Fibroblast of skin of back (primary cell): ENCODE results near the gene SPTA1.

ENCODE experiments used
- DNase-seq: peaks from one replicate; pipeline ENCODE4 v3.0.0-alpha.2; 2013

SPTA1 gene

GRCh38 chr1:158681606-158682005 is 4.9 kb downstream of the SPTA1 start:
- no peak for DNase-seq

- DNase-seq = no peak
These were observed 7.2 kb downstream of the SPTA1 start for GRCh38 chr1:158679289-158679688.

DNA sequence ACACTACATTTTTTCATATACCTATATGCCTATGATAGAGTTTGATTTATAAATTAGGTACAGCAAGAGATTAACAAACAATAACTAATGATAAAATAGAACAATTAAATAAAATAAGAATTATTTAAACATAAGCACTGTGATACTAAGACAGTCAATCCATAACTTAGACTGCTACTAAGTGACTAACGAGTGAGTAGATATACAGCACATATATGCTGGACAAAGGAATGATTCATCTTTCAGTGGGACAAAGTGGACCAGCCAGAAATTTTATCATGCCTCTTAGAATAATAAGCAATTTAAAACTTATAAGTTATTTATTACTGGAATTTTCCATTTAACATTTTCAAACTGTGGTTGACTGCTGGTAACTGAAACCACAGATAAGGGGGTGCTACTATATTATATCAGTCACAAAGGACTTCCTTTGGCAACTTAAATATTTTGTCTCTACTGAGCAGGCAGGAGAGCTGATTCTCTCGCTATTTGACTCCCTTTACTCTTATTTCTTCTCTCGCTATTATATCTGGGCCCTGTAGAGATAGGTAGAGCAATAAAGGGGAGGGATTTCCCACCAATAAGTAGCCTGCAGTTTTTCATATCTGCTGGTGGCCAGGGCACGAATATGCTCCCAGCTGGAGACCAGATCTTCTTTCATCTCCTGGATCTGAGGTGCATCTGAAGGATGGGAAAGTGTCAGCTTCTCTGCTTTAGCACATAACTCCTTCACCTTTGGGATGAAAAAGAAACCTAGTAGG is 10.8 kb downstream of the SPTA1 start:
- DNase-seq = no peak

DNA sequence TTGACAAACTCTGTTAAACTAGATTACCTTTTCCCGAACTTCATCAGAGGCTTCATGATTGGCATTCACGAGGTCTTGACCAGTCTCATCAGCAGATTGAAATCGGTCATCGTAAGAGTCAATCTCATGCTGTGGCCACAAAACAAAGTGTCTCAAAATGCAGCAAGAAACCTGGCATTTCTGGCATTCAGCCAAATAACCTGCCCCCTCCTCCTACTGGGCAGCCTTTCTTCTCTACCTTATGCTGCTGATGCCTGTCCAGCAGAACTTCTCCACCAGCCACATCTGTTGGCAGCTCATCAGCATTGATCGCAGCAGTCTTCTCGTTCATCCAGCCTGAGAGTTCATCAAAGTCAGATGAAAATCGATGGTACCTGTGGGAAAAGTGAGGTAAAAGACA is 12.2 kb downstream of the SPTA1 start:
- DNase-seq = no peak

- DNase-seq = no peak
These were observed 20.5 kb downstream of the SPTA1 start for GRCh38 chr1:158666037-158666436.

GRCh38 chr1:158654571-158654970 is 31.9 kb downstream of the SPTA1 start:
- no peak for DNase-seq

DNA sequence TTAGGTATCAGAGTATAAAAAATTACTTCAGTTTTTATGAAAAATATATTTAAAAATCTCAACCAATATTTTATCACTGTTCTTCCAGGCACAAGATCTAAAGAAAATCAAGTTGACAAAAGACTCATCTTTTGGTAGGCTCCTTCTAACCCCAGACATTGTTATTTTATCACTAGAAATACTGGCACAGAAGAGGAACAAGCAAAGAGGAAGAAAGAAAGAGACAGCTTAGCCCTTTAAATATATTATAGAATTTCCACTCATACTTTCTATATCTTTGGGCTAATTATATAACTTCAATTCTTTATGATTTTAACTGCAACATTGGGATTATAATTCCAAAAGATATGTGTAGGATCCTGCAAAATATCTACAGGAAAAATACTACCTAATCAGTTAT is 32.4 kb downstream of the SPTA1 start:
- DNase-seq = no peak

GRCh38 chr1:158652721-158653334 is 33.7 kb downstream of the SPTA1 start:
- no peak for DNase-seq

DNA sequence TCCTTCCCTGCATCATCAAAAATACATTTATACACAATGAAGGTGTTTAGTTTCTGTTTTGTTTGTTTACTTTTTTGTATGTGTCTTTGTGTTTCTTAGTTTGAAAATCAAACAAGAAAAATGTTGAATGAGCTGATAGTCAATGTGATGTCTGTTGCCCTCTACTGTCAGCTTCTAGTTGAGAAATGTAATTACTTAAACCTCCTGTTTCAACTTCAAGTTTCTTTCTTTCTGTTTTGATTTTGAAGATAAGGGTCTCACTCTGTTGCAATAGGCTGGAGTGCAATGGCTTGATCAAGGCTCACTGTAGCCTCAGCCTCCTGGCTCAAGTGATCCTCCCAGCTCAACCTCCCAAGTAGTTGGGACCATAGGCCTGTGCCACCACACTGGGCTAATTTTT is 37.5 kb downstream of the SPTA1 start:
- DNase-seq = no peak

DNA sequence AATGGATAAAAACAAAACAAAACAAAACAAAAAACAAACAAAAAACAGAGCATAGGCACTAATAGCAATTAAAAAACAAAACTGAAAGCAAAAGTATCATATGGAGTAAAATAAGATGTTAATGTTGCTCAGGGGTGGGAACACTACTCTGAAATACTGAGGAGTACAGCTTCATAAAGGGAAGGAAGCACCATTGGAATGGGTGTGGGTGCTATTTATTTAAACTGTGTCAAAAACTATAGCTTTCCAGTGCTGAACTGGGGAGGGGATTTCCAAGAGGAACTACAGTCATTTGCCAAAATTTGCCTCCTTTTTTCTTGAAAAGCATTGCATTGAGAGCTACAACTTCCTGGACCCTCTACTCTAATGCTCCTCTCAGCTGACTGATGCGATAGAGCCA is 40.0 kb downstream of the SPTA1 start:
- no peak for DNase-seq

DNA sequence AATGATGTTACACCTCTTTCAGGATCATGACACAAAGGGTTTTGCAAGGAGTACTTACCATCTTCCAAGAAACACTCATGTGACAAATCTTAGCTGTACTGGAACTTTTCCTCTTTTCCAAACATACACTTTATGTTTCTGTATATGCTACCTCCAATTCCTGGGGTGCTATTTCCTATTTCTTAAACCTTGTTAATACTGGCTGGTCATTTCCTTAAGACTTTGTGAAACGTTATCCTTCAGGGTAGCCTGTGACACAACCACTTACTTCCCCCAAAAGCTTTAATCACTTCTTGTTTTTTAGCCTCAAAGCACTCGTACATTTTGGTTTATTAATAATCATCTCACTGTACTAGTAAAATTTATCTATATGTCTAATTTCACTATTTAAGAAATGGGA is 42.1 kb downstream of the SPTA1 start:
- no peak for DNase-seq

DNA sequence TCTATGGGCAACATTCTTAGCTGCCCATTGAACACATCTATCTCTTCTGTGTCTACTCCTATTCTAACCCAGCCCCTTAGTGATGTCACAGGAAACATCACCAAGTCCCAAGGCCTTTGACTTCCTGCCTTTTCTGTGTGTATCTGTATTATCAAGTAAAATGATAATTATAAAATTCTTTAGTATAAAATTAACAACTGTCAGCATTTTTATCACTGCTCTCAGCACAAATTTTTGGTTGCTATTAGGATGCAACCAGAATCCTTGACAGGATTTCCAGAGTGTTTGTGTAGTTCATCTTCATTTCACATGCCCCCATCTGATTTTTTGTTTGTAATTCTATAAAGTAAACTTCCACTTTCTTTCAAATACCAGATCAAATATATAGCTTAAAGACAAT is 47.6 kb downstream of the SPTA1 start:
- no peak for DNase-seq

DNA sequence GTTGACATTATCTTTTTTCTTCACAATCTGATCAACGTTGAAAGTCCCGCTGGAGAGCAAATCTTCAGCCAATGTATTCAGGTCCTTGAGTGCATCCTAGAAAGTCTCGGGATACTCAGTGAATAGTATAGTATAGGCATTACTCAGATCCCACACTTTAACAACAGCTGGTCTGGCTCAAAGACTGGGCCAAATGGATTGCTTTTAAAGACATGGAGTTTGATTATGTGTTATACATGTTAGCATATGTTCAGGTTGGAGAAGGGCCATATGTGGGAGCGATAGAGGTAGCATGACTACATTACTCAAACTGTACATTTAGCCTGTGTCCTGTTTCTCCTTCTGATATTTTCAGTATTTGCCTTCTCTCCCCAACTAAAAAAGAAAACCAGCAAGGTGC is 48.4 kb downstream of the SPTA1 start:
- DNase-seq = no peak

DNA sequence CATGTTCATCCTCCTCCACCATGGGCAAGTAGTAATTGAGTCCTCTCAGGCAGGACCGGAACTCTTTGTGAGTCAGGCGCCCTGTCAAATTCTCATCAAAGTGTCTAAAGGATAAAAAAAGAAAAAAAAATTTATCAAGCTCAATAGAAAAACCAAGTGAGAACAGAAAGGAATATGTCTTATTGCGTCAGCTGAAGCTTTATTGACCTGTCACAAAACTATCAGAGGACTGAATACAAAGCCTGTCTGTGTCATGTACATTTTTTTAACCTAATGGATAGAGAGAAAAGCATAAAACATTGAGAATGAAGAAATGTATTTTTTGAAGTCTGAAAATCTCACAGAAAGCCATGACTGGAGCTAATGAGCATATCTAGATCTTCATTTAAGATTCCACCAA is 72.8 kb downstream of the SPTA1 start:
- DNase-seq = no peak

DNA sequence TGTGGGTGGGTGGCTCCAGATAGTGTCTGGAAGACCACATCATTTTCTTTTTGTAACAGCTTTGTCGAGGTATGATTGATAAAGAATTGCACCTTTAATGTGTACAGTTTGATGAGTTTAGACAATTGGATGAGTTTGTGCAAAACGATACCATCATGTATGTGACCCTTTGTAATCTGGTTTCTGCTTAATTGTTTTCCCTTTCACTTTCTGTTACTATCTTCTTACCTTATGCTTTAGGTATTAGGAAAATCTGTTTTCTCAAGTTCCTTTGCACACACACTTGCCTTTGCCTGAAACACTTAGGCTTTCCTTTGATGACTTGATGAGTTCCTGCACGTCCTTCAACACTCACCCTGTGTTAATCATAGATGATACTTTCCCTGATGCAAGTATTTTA is 74.6 kb downstream of the SPTA1 start:
- no peak for DNase-seq

GRCh38 chr1:158607296-158607695 is 79.2 kb downstream of the SPTA1 start:
- DNase-seq = no peak

DNA sequence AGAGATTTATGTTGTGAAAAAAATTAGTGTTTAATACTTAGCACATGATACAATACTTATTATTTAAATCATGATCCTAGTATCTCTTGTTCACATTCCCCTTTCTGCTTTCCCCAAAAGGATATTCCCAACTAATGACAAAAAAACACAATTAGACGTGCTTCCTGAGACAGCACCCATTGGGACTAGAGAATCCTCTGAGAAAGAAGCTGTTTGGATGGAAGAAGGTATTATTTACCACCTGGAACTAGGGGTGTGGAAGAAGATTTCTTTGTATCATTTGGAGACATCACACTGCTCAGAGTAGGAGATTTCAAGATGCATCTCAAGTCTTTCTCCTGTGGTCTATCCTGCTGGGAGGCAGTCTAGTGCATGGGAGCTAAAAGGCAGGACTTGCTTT is 81.5 kb downstream of the SPTA1 start, which contains the start of gene OR10Z1:
Gene OR10Z1, plus strand, starts transcription at position 301 of the 400 bp plus-strand sequence. CDS start 1,171 bp downstream, outside the sequence.
- DNase-seq = no peak

DNA sequence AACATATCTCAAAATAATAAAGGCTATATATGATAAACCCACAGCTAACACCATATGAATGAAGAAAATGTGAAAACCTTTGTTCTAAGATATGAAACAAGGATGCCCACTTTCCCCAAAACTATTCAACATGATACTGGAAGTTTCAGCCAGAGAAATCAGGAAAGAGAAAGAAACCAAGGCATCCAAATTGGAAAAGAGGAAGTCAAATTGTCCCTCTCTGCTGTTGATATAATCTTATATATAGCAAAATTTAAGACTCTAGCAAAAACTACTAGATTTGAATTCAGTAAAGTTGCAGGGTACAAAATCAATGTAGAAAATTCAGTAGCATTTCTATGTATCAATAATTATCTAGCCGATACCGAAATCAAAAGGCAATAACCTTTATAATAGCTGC is 85.8 kb downstream of the SPTA1 start:
- DNase-seq = no peak

DNA sequence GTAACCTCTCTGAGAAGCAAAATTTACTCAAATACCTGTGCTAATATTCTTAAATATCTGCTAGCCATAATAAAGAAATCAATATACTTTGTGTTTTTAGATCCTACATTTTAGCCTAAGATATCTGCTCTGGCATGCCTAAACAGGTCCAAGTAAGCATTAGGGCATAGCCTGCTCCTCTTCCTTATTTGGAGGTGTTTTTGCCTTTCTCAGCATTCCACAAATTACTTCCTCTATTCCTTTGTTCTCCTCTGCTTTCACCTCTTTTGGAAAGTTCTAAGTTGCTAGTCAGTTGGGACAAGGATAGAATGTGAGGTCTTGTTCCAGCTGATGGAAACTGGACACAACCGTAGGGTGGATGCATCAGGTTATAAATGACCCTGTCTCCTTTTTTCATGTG is 99.6 kb downstream of the SPTA1 start:
- DNase-seq = no peak

DNA sequence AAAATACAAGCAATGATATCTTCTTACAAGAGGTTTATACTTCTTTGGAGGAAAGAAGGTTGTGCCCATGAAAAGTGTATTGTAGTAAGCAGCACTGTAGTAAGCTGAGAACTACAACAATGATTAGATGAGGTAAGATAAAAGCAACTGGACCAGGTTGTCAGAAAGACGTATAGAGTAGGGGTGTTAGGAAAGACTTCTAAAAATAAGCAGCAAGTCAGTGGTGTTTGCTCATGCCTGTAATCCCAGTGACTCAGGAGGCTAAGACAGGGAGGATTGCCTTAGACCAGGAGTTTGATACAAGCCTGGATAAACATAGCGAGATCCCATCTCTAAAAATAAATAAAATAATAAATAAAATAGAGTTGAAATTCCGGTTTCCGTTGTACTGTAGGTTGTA is 102.6 kb downstream of the SPTA1 start:
- DNase-seq = no peak

DNA sequence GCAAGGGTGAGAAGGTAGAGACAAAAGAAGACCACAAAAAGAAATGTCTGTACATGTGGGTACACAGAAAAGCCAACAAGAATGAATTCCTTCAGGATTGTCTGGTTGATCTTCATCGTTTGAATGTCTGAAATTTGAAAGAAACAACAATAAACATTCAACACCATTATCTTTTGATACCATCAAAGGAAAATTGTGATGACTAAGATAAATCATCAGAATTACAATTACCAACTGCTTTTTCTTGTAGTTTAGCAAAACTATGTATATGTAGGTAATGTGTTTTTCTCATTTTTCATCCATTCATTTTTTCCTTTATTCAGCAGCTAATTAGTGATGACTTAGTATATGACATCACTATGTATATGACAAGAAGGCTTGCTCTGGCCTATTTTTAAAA is 106.8 kb downstream of the SPTA1 start, which contains the start of gene OR10X1:
Gene OR10X1, minus strand, starts transcription at position 167 of the 400 bp plus-strand sequence. Its CDS starts 0 bp downstream, at position 167.
- DNase-seq = no peak

- DNase-seq = no peak
These were observed 109.0 kb downstream of the SPTA1 start for GRCh38 chr1:158577561-158577960.

- DNase-seq = no peak
These were observed 114.3 kb downstream of the SPTA1 start for GRCh38 chr1:158572226-158572625.

DNA sequence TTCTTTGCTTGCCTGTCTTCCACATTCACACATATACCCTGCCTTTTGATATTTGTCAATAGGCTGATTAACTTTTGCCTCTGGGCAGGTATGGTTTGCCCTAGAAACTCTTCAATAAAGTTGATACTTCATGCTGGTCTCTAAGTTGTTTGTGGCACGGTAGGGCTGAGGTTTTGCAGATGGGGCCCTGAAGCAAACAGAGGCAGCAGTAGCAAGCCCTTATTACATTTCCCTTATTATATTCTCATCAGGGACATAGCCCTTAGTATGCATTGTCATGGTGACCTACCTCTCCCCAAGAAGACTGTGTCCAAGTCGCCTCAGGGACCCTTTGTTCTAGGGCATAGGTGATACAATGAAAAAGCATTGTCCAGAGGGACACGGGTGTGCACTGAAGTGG is 116.0 kb downstream of the SPTA1 start, which contains the start of gene OR6P1:
Gene OR6P1, minus strand, starts transcription at position 101 of the 400 bp plus-strand sequence. CDS start 6,976 bp downstream, outside the sequence.
- DNase-seq = no peak
